K562 (cell line): ENCODE data around the gene ADIG. TPM values are rescaled to one million over a fixed set of nuclear protein-coding genes. Genes with fewer than 3 reads are reported as not detected.

Source experiments
- ATAC-seq: fragments of 200-7000 bp; cut with Tn5 transposase; 3 replicates; pipeline ENCODE4 v1.9.1; 2020; ENCODE audit warnings: moderate library complexity
- BruUV-seq: library from RNA; stranded (reverse); fragments of 400-500 nt; replicated peaks from 2 replicates; lab custom pipeline; 2021; lab: Mats Ljungman, UMichigan
- CTCF ChIA-PET: fragments of 300-600 bp; formaldehyde crosslinking; extraction: SDS; loops from one replicate; lab custom pipeline; 2021; ENCODE audit warnings: low intra/inter-chr PET ratio; lab: Yijun Ruan, JAX
- POLR2A ChIA-PET: fragments of 300-600, 350-650 bp; sonication (Branson Sonifier 250); formaldehyde crosslinking; extraction: SDS; loops from one replicate; lab custom pipeline; 2021; ENCODE audit warnings: antibody characterized with exemption, inconsistent platforms; lab: Yijun Ruan, JAX
- DNase-seq, 4 experiments: peaks; one replicate each; pipeline versions ENCODE4 v3.0.0 to v3.0.0-alpha.2; 2011 to 2018; ENCODE audit warnings: low spot score in 3 of 4, mixed read lengths in 3 of 4; ENCODE audit errors: extremely low read depth in 1 of 4
- FAIRE-seq: peaks from 2 replicates; lab custom pipeline; 2011; peaks lifted over from hg19 to GRCh38; lab: Jason Lieb, UNC
- H2AFZ ChIP-seq: 2 replicates; pipeline ENCODE4 v1.6.0; 2011; ENCODE audit warnings: low read depth, low read length, control low read depth, inconsistent platforms
- H3K27ac ChIP-seq: fragments of 200-600 bp; 3 replicates; pipeline ENCODE4 v1.8.0; 2011; ENCODE audit warnings: low read depth, mild to moderate bottlenecking, control low read depth, inconsistent platforms, low read length, moderate library complexity, mixed read lengths; ENCODE audit errors: extremely low read depth
- H3K27me3 ChIP-seq, 2 experiments: fragments of 300-600 bp in 1 of 2; 2 replicates in 1 of 2; 3 replicates in 1 of 2; pipeline versions ENCODE4 v1.6.0 to v1.8.0; 2011; ENCODE audit warnings: inconsistent platforms in 2 of 2, low read length in 2 of 2, mild to moderate bottlenecking in 1 of 2, mixed read lengths in 1 of 2, moderate library complexity in 1 of 2; ENCODE audit not compliant: control insufficient read depth in 2 of 2, insufficient read depth in 2 of 2
- H3K36me3 ChIP-seq: fragments of 300-600 bp; 3 replicates; pipeline ENCODE4 v1.8.0; 2011; ENCODE audit warnings: mild to moderate bottlenecking, low read length, inconsistent platforms; ENCODE audit not compliant: control insufficient read depth, insufficient read depth
- H3K4me1 ChIP-seq, 2 experiments: fragments of 200-600 bp in 1 of 2; replicated peaks in 1 of 2; 2 replicates in 1 of 2; 3 replicates in 1 of 2; pipeline versions ENCODE4 v1.5.1 to v1.8.0; 2011; ENCODE audit warnings: inconsistent platforms in 2 of 2, low read length in 2 of 2, mild to moderate bottlenecking in 1 of 2, mixed read lengths in 1 of 2, moderate library complexity in 1 of 2; ENCODE audit not compliant: control insufficient read depth in 2 of 2, insufficient read depth in 2 of 2
- H3K4me2 ChIP-seq: 2 replicates; pipeline ENCODE4 v1.6.1; 2011; ENCODE audit warnings: low read length, control low read depth, inconsistent platforms, mixed read lengths; ENCODE audit not compliant: insufficient read depth
- H3K4me3 ChIP-seq: fragments of 200-600 bp; sonication (generic), shearing (Covaris generic); 2 replicates; pipeline ENCODE4 v1.5.1; 2016; ENCODE audit warnings: control low read depth, inconsistent platforms
- H3K79me2 ChIP-seq: fragments of 200-600 bp; 3 replicates; pipeline ENCODE4 v1.8.0; 2011; ENCODE audit warnings: low read length, inconsistent platforms; ENCODE audit not compliant: control insufficient read depth, insufficient read depth
- H3K9ac ChIP-seq, 2 experiments: 2 replicates each; pipeline versions ENCODE4 v1.6.0 to v1.6.1; 2011; ENCODE audit warnings: low read depth in 2 of 2, low read length in 2 of 2, control low read depth in 1 of 2, inconsistent platforms in 1 of 2, mild to moderate bottlenecking in 1 of 2, mixed read lengths in 1 of 2; ENCODE audit not compliant: insufficient read depth in 1 of 2
- H3K9me1 ChIP-seq: one replicate; pipeline ENCODE4 v1.6.0; 2011; ENCODE audit warnings: inconsistent platforms, mild to moderate bottlenecking, low read length, moderate library complexity; ENCODE audit not compliant: control insufficient read depth, insufficient read depth
- H3K9me3 ChIP-seq: replicated peaks from 2 replicates; pipeline ENCODE4 v1.5.1; 2011; ENCODE audit warnings: low read depth, low read length, inconsistent platforms; ENCODE audit not compliant: control insufficient read depth, insufficient read depth
- H4K20me1 ChIP-seq: replicated peaks from 2 replicates; pipeline ENCODE4 v1.6.1; 2011; ENCODE audit warnings: low read length, inconsistent platforms, mixed read lengths; ENCODE audit not compliant: control insufficient read depth, insufficient read depth
- AFF1 ChIP-seq, 2 experiments: fragments of 450-650 bp; IDR thresholded peaks; 2 replicates each; pipeline ENCODE4 v1.6.1; 2018; ENCODE audit warnings: mild to moderate bottlenecking in 2 of 2, low read depth in 1 of 2; ENCODE audit not compliant: partially characterized antibody in 2 of 2
- FOXA3 ChIP-seq, 2 experiments: fragments of 450-650 bp in 1 of 2; sonication (generic) in 1 of 2; formaldehyde crosslinking; IDR thresholded peaks in 1 of 2; conservative IDR thresholded peaks in 1 of 2; 2 replicates each; pipeline versions ENCODE4 v1.4.0 to v1.8.0; 2020 to 2022; ENCODE audit warnings: mild to moderate bottlenecking in 2 of 2, missing genetic modification reagents in 1 of 2
- MLX ChIP-seq, 2 experiments: fragments of 450-650 bp in 1 of 2; sonication (generic) in 1 of 2; formaldehyde crosslinking; conservative IDR thresholded peaks; 2 replicates each; pipeline versions ENCODE4 v1.4.0 to v1.8.1; 2020 to 2022; ENCODE audit warnings: mild to moderate bottlenecking in 1 of 2, missing genetic modification reagents in 1 of 2
- ZBTB26 ChIP-seq: fragments of 450-650 bp; formaldehyde crosslinking; IDR thresholded peaks from 2 replicates; pipeline ENCODE4 v1.4.0; 2022; ENCODE audit warnings: missing genetic modification characterization
- WGBS: fragments of 100-300 bp; shearing (Covaris generic); methylation state at CpG from one replicate; pipeline ENCODE4 v1.1.6; 2016; ENCODE audit warnings: low coverage, mixed read lengths; ENCODE audit not compliant: insufficient coverage; ENCODE audit errors: missing lambda C conversion rate; 5-methylcytosine and 5-hydroxymethylcytosine counted together
- in situ Hi-C: fragments of 300-500 bp; cut with MboI; formaldehyde crosslinking; loops from 4 replicates; pipeline ENCODE4 v1.15.0; 2018; ENCODE audit warnings: inconsistent platforms, mixed read lengths
- intact Hi-C: fragments of 100-400 bp; cut with micrococcal nuclease; formaldehyde crosslinking; loops from 2 replicates; pipeline ENCODE4 v1.14.2; 2022
- polyA plus RNA-seq, 8 experiments: library from polyadenylated mRNA; depleted of rRNA in 4 of 8; stranded (reverse) in 5 of 8; unstranded in 3 of 8; fragments of >200 nt; fragmentation: Nextera tagmentation in 2 of 8; fragmentation: Illumina TruSeq in 1 of 8; extraction: Ambion mirVana in 2 of 8; extraction: Trizol in 1 of 8; gene quantifications; 2 replicates each; pipeline versions ENCODE4 v1.2.1 to v1.2.3, GENCODE V29; 2011 to 2014; ENCODE audit warnings: inconsistent platforms in 1 of 8, missing spikeins in 1 of 8
- total RNA-seq, 7 experiments: library from RNA; depleted of rRNA in 6 of 7; stranded (reverse); fragments of >200 nt in 6 of 7; fragmentation: Illumina TruSeq in 2 of 7; extraction: Trizol in 2 of 7; gene quantifications; 2 replicates each; pipeline versions ENCODE4 v1.2.1 to v1.2.3, GENCODE V29; 2011 to 2021; ENCODE audit warnings: low replicate concordance in 1 of 7

The ADIG gene
- total and polyA plus RNA-seq, 9 of the 15 experiments (the other 6 are each of a cell fraction or from before 2014, with no cell fraction given) = not detected

GRCh38 chr20:38626921-38627659 is 46.1 kb downstream of the ADIG start:
- Histone ChIP-seq H3K79me2 (no peaks in the 10 kb centered on the region), H2AFZ (no peak overlapping the region), H3K27ac (no peak overlapping the region), H3K27me3 (peaks cover 5 to 12% of the 10 kb centered on the region in 2 experiments), H3K9me3 (no peaks in the 10 kb centered on the region), H3K9ac (no peak overlapping the region), H4K20me1 (no peaks in the 10 kb centered on the region), H3K4me1 (peaks cover 6 to 11% of the 10 kb centered on the region in 2 experiments; a peak in 4 of 5 replicates), H3K4me2 (no peak overlapping the region), H3K9me1 (no peaks in the 10 kb centered on the region), H3K36me3 (no peaks in the 10 kb centered on the region), H3K4me3 (no peak overlapping the region)
- intact Hi-C loops = no loop called here
- TF ChIP-seq FOXA3 (CRISPR knock-in tag; conservative IDR thresholded peaks at IDR 0.05 in 1 of 2, IDR thresholded peaks at IDR 0.05 in 1 of 2) (no peak), MLX (CRISPR knock-in tag; conservative IDR thresholded peaks at IDR 0.05) (no peak), ZBTB26 (CRISPR knock-in tag) (peak; percentile 57; the same call in 1 of the 2 replicates), AFF1 (IDR thresholded peaks at IDR 0.05; ENCODE audit: low read depth in 1 of 2, partially characterized antibody in 2 of 2) (no peak)
- 63% methylated on average over 9 of the region's 10 CpGs for WGBS
- DNase-seq = no peak
- BruUV-seq = no TSS peak
- CTCF ChIA-PET = no interaction called here
- POLR2A ChIA-PET = interaction anchor here (0.6 kb wide), 1 partner anchor 50 kb away, joined by 3 read pairs; no protein-coding TSS in a partner anchor
- ATAC-seq = no peak
- FAIRE-seq = peak; percentile 83
- in situ Hi-C loops = no loop called here
